GM21526 (cell line): Measurements from ENCODE around the gene DPYSL4.

ENCODE experiments used
- ATAC-seq: cut with Tn5 transposase; IDR thresholded peaks from one replicate; pipeline ENCODE4 v1.9.1; 2021; ENCODE audit warnings: moderate library complexity; ENCODE audit not compliant: unreplicated experiment, low FRiP score

The DPYSL4 gene

GRCh38 chr10:132253092-132253687, 66.4 kb downstream of the DPYSL4 start:
- ATAC-seq: no peak

- no peak for ATAC-seq
Observed at GRCh38 chr10:132254841-132255240, 68.1 kb downstream of the DPYSL4 start.
